Tibial nerve (tissue), 4 donors: Measurements from ENCODE around the gene CDC16.

Source experiments
- EP300 ChIP-seq, 2 donors: sonication (generic); formaldehyde crosslinking; IDR thresholded peaks; one replicate each; pipeline ENCODE4 v1.6.1; 2017; ENCODE audit warnings: antibody characterized with exemption in 2 of 2, mild to moderate bottlenecking in 1 of 2
- POLR2A ChIP-seq, 2 donors: fragments of 450-650 bp; IDR thresholded peaks; one replicate each; pipeline ENCODE4 v1.6.1; 2017; ENCODE audit warnings: antibody characterized with exemption in 2 of 2, mild to moderate bottlenecking in 2 of 2, moderate library complexity in 2 of 2
- TF ChIP-seq, protein P1 (sequence below), 5 experiments: fragments of 200-600 bp in 3 of 5; fragments of 450-650 bp in 2 of 5; sonication (generic) in 3 of 5; IDR thresholded peaks; one replicate each; pipeline ENCODE4 v1.5.1; 2016 to 2019; ENCODE audit warnings: antibody characterized with exemption in 5 of 5, mild to moderate bottlenecking in 3 of 5, moderate library complexity in 2 of 5

DNA sequence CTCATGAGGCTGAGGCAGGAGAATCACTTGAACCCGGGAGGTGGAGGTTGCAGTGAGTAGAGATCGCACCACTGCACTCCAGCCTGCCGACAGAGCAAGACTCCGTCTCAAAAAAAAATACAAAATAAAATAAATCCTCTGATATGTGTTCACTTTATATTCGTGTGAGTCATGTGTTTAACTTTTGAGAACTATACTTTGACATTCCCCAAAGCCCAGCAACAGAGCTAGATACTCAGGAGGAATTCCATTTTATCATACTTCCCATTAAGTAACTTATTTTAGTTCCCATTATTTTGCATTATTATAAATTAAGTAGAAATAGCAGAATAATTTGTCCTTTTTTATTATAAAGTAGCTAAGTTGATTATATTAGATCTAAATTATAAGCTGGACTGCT is 76.3 kb downstream of the CDC16 start:
- TF ChIP-seq POLR2A (IDR thresholded peaks at IDR 0.05) (no peak), EP300 (IDR thresholded peaks at IDR 0.05) (no peak)
- TF ChIP-seq, protein P1, sequence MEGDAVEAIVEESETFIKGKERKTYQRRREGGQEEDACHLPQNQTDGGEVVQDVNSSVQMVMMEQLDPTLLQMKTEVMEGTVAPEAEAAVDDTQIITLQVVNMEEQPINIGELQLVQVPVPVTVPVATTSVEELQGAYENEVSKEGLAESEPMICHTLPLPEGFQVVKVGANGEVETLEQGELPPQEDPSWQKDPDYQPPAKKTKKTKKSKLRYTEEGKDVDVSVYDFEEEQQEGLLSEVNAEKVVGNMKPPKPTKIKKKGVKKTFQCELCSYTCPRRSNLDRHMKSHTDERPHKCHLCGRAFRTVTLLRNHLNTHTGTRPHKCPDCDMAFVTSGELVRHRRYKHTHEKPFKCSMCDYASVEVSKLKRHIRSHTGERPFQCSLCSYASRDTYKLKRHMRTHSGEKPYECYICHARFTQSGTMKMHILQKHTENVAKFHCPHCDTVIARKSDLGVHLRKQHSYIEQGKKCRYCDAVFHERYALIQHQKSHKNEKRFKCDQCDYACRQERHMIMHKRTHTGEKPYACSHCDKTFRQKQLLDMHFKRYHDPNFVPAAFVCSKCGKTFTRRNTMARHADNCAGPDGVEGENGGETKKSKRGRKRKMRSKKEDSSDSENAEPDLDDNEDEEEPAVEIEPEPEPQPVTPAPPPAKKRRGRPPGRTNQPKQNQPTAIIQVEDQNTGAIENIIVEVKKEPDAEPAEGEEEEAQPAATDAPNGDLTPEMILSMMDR (IDR thresholded peaks at IDR 0.05): no peak
